Testis (tissue), 2 donors: ENCODE data around the gene SUCLG2.

Source experiments
- CTCF ChIP-seq, 3 experiments: fragments of 450-650 bp in 2 of 3; fragments of 200-600 bp in 1 of 3; sonication (generic) in 1 of 3; IDR thresholded peaks; one replicate each; pipeline ENCODE4 v1.5.1; 2016 to 2019; ENCODE audit warnings: antibody characterized with exemption in 3 of 3, mild to moderate bottlenecking in 2 of 3, moderate library complexity in 1 of 3
- POLR2A ChIP-seq: fragments of 450-650 bp; IDR thresholded peaks from one replicate; pipeline ENCODE4 v1.6.1; 2017; ENCODE audit warnings: antibody characterized with exemption, mild to moderate bottlenecking, moderate library complexity

- TF ChIP-seq CTCF (IDR thresholded peaks at IDR 0.05) (no peak), POLR2A (no peak)
These were observed 4.7 kb downstream of the SUCLG2 start for GRCh38 chr3:67649681-67650080.
